Endothelial cell of umbilical vein (primary cell): ENCODE measurements around the gene FAM131B.

Experiments used
- CTCF ChIP-seq, 2 donors: IDR thresholded peaks; 1 replicate in 1 of 2; 2 replicates in 1 of 2; pipeline ENCODE4 v1.5.1; 2011; ENCODE audit warnings: low read length in 2 of 2, mild to moderate bottlenecking in 2 of 2, moderate library complexity in 2 of 2, control low read depth in 1 of 2, inconsistent platforms in 1 of 2, low read depth in 1 of 2; ENCODE audit not compliant: insufficient read depth in 1 of 2; ENCODE audit errors: extremely low read depth in 1 of 2
- EZH2 ChIP-seq: IDR thresholded peaks from 2 replicates; pipeline ENCODE4 v1.6.1; 2012; ENCODE audit warnings: borderline replicate concordance, low read depth, mild to moderate bottlenecking, moderate library complexity, low read length, inconsistent platforms; ENCODE audit not compliant: severe bottlenecking
- JUN ChIP-seq: IDR thresholded peaks from 2 replicates; pipeline ENCODE4 v1.6.1; 2011; ENCODE audit warnings: borderline replicate concordance, low read depth; ENCODE audit not compliant: insufficient read length, insufficient read depth

GRCh38 chr7:143410521-143411004 is 48.0 kb upstream of the FAM131B start:
- TF ChIP-seq CTCF (IDR thresholded peaks at IDR 0.05; ENCODE audit: extremely low read depth in 1 of 2, insufficient read depth in 1 of 2, low read depth in 1 of 2, low read length in 2 of 2) (no peak), EZH2 (no peak), JUN (no peak)
